Measurements from ENCODE around the gene FBXO27.
"Not testable (repeated sequence)": the region's sequence is repeated elsewhere in the genome, so short reads cannot be mapped to it uniquely, and the experiment has no call there.

The FBXO27 gene

GRCh38 chr19:39007096-39007495 is 25.3 kb downstream of the FBXO27 start:
- Histone ChIP-seq H3K36me3 (replicated peaks) (no peaks in the 10 kb centered on the region), H3K27me3 (replicated peaks) (no peaks in the 10 kb centered on the region), H3K4me3 (ENCODE audit: low read depth, low read length) (no peak overlapping the region), H3K27ac (no peak overlapping the region)
- in situ Hi-C loops (cut with HindIII; ENCODE audit: low pct_ligation_motif_present, low sequenced_read_pairs), result no loop called here
- TF ChIP-seq CTCF (IDR thresholded peaks at IDR 0.05; ENCODE audit: low read depth, low read length, missing control alignments), result no peak
- no peak for DNase-seq

GRCh38 chr19:39004403-39004802 is 27.9 kb downstream of the FBXO27 start:
- no peak for DNase-seq
- no peak for TF ChIP-seq CTCF (IDR thresholded peaks at IDR 0.05; ENCODE audit: low read depth, low read length, missing control alignments)
- Histone ChIP-seq H3K27ac (no peak overlapping the region), H3K4me3 (ENCODE audit: low read depth, low read length) (no peak overlapping the region), H3K27me3 (replicated peaks) (no peaks in the 10 kb centered on the region), H3K36me3 (replicated peaks) (no peaks in the 10 kb centered on the region)
- in situ Hi-C loops (cut with HindIII; ENCODE audit: low pct_ligation_motif_present, low sequenced_read_pairs), result no loop called here

- no peaks in the 10 kb centered on the region for H3K27me3 ChIP-seq (replicated peaks)
- H3K4me3 ChIP-seq (ENCODE audit: low read depth, low read length), result no peak overlapping the region
- no peaks in the 10 kb centered on the region for H3K36me3 ChIP-seq (replicated peaks)
- TF ChIP-seq CTCF (IDR thresholded peaks at IDR 0.05; ENCODE audit: low read depth, low read length, missing control alignments), result no peak
- no peak overlapping the region for H3K27ac ChIP-seq
- no peak for DNase-seq
- in situ Hi-C loops (cut with HindIII; ENCODE audit: low pct_ligation_motif_present, low sequenced_read_pairs), result no loop called here
Observed at GRCh38 chr19:39003796-39004195, 28.6 kb downstream of the FBXO27 start.

GRCh38 chr19:39003188-39003587 is 29.2 kb downstream of the FBXO27 start:
- in situ Hi-C loops (cut with HindIII; ENCODE audit: low pct_ligation_motif_present, low sequenced_read_pairs), result no loop called here
- no peaks in the 10 kb centered on the region for H3K27me3 ChIP-seq (replicated peaks)
- no peak for TF ChIP-seq CTCF (IDR thresholded peaks at IDR 0.05; ENCODE audit: low read depth, low read length, missing control alignments)

GRCh38 chr19:39001041-39001440 is 31.3 kb downstream of the FBXO27 start:
- H3K36me3 ChIP-seq (replicated peaks), result no peaks in the 10 kb centered on the region
- H3K4me3 ChIP-seq (ENCODE audit: low read depth, low read length), result no peak overlapping the region
- no peak for TF ChIP-seq CTCF (IDR thresholded peaks at IDR 0.05; ENCODE audit: low read depth, low read length, missing control alignments)
- DNase-seq, result no peak
- H3K27ac ChIP-seq, result no peak overlapping the region
- in situ Hi-C loops (cut with HindIII; ENCODE audit: low pct_ligation_motif_present, low sequenced_read_pairs), result no loop called here
- H3K27me3 ChIP-seq (replicated peaks), result no peaks in the 10 kb centered on the region

More at GRCh38 chr19:39003188-39003587, 29.2 kb downstream of the FBXO27 start:
- no peak for DNase-seq
- Histone ChIP-seq H3K36me3 (replicated peaks) (no peaks in the 10 kb centered on the region), H3K27ac (no peak overlapping the region), H3K4me3 (ENCODE audit: low read depth, low read length) (no peak overlapping the region)

GRCh38 chr19:38997576-38997975 is 34.8 kb downstream of the FBXO27 start:
- H3K27me3 ChIP-seq (replicated peaks); H3K4me3 ChIP-seq (ENCODE audit: low read depth, low read length); in situ Hi-C loops (cut with HindIII; ENCODE audit: low pct_ligation_motif_present, low sequenced_read_pairs); DNase-seq; H3K27ac ChIP-seq; H3K36me3 ChIP-seq (replicated peaks): not testable (repeated sequence)

All from brain microvascular endothelial cell (primary cell).